ENCODE measurements around the gene RGS7.

DNA sequence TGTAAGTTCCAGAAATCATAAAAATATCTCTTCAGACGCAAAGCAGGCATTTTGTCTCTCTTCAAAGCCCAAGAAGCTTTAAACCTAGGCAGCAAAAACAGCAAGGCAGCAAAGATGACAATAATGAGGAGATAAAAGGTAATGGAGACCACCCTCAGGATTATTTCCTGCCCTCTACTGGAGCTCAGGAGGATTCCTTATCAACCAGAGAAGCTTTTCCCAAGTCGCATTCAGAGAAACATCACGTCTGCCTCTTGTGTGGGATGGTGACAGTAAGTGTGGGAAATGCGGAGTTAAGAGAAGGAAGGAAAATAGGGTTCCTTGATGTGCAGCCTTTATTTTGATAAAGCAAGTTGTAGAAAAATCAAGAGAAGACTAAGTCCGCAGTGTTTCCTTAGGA lies 365.8 kb downstream of the RGS7 start:
- TF ChIP-seq EZH2phosphoT487 (IDR thresholded peaks at IDR 0.05; ENCODE audit: borderline replicate concordance, low read depth, low read length), result no peak
- TF ChIP-seq, protein P1, sequence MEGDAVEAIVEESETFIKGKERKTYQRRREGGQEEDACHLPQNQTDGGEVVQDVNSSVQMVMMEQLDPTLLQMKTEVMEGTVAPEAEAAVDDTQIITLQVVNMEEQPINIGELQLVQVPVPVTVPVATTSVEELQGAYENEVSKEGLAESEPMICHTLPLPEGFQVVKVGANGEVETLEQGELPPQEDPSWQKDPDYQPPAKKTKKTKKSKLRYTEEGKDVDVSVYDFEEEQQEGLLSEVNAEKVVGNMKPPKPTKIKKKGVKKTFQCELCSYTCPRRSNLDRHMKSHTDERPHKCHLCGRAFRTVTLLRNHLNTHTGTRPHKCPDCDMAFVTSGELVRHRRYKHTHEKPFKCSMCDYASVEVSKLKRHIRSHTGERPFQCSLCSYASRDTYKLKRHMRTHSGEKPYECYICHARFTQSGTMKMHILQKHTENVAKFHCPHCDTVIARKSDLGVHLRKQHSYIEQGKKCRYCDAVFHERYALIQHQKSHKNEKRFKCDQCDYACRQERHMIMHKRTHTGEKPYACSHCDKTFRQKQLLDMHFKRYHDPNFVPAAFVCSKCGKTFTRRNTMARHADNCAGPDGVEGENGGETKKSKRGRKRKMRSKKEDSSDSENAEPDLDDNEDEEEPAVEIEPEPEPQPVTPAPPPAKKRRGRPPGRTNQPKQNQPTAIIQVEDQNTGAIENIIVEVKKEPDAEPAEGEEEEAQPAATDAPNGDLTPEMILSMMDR (conservative IDR thresholded peaks at IDR 0.05; ENCODE audit: low read length), result no peak
